ENCODE data around the gene CSNK1E.
A peak's percentile ranks its signal among the peaks of the same experiment; 100 is the strongest.
"Not testable (repeated sequence)": the region's sequence is repeated elsewhere in the genome, so short reads cannot be mapped to it uniquely, and the experiment has no call there.

The CSNK1E gene

GRCh38 chr22:38317122-38317994, at the start of gene CSNK1E:
TSS of gene CSNK1E (minus strand) at chr22:38317433. CDS start at chr22:38314157, 3,276 bp downstream.
- peak; percentile 51 for DNase-seq (ENCODE audit: low read depth)

DNA sequence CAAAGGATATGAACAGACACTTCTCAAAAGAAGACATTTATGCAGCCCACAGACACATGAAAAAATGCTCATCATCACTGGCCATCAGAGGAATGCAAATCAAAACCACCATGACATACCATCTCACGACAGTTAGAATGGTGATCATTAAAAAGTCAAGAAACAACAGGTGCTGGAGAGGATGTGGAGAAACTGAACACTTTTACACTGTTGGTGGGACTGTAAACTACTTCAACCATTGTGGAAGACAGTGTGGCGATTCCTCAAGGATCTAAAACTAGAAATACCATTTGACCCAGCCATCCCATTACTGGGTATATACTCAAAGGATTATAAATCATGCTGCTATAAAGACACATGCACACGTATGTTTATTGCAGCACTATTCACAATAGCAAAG, 48.6 kb upstream of the CSNK1E start:
- not testable (repeated sequence) for DNase-seq (ENCODE audit: low read depth)

DNA sequence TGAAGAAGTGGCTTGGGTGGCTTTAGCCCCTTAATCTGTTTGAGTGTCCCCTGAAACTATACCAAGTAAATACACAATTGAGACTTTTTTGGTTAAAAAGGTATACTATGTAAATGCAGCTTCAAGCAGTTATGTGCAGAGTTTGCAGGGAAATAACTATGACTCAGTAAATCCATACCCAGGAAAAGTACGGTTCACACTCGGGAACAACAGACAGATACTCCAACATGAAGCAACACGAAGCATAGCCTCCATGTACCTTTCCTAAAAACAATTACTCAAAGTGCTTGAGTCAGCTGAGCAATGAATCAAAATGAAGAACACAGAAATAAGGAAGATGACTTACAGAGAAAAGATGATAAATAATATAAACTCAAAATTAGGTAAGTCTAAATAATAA, 47.9 kb upstream of the CSNK1E start:
- DNase-seq (ENCODE audit: low read depth): not testable (repeated sequence)

GRCh38 chr22:38360560-38360959, 43.3 kb upstream of the CSNK1E start:
- not testable (repeated sequence) for DNase-seq (ENCODE audit: low read depth)

- DNase-seq (ENCODE audit: low read depth): not testable (repeated sequence)
These were observed 42.6 kb upstream of the CSNK1E start for GRCh38 chr22:38359817-38360216.

- DNase-seq (ENCODE audit: low read depth): not testable (repeated sequence)
These were observed 40.7 kb upstream of the CSNK1E start for GRCh38 chr22:38357971-38358370.

DNA sequence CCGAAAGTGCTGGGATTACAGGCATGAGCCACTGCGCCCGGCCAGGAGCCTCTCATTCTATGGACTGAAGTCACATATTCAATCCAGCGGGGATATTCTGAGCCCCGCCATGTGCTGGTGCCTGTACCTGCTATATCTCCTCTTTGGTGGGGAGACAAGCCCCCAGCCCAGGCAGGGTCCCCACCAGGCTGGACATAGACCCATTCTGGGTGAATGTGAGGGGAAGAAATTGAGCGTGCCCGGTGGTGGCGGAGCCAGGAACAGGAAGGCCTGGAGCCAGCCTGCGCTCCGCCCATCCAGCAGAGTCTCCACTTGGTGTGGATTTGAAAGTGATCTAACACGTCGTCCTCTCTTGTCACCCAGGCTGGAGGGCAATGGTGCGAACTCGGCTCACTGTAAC, 38.0 kb upstream of the CSNK1E start:
- DNase-seq (ENCODE audit: low read depth): no peak

GRCh38 chr22:38353701-38354100, 36.5 kb upstream of the CSNK1E start:
- no peak for DNase-seq (ENCODE audit: low read depth)

DNA sequence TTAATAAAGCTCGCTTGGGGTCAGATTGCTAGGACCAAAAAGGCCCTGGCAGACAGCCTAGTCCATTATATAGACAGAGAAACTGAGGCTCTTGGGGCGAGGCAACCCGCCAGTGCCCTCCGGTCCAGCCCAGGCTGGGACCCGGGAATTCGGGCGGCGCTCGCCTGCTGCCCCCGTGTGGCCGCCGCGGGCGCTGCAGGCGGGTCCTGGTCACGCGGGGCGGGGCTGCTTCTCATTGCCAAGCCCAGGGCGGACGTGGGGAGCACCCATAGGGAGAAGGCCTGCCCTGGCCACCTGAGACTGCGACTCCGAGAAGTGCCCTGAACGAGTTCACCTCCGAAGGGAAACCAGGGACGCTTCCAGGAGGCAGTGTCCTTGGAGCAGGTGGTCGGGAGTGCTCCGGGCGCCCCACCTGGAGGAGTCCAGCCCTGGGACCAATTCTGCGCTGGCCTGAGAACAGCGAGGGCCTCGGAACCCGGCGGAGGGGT, 36.0 kb upstream of the CSNK1E start:
- DNase-seq (ENCODE audit: low read depth): peak; percentile 13

DNA sequence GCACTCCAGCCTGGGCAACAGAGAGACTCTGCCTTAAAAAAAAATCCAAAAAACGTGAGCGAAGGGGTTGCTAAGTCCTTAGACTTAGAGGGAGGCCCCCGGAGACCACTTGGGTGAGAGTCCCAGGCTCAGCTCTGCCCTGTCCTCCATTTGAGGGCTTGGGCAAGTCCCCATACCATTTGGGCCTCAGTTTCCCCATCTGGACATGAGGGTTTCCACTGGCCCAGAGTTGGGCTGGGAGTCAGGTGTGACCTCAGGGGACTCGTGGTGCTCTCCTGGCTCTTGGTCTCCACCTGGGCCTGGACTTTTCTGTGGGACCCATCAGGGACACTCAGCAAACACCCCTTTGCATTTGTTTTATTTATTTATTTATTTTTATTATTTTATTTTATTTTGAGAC, 35.2 kb upstream of the CSNK1E start:
- no peak for DNase-seq (ENCODE audit: low read depth)

DNA sequence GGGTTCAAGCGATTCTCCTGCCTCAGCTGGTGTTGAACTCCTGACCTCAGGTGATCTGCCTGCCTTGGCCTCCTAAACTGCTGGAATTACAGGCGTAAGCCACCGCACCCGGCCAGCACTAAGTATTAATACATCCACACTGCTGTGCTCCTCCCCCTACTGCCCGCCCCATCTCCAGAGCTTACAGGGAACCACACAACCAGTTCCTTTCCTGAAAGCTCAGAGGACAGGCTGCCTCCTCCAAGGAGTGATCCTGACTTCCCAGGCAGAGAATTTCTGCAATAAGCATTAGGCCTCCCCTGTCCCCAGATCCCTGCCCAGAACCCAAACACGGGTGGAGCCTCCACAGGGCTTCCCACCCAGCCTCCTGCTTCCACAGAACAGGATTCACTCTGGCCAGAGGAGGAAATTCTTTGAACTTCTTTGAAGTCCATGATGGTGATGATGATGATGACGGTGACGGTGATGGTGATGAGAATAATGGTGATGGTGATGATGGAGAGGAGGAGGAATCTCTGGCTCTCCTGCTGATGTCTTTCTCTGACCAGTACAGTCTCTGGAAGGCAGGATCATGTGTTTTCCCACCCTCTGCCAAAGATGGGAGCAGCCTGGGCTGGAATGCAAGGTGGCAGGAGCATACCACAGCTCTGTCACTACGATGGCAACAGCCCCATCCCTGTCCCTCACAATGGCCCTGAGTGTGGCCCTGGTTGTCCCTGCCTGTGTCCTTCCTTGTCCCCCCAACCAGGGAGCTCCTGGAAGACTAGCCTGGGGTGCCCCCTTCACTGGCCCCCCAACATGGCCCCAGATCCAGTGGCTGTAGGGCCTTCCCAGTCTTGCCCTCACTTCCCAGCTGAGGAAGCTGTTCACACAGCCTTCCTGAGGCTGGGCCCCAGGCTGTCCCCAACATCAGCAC, 33.5 kb upstream of the CSNK1E start:
- no peak for DNase-seq (ENCODE audit: low read depth)

DNA sequence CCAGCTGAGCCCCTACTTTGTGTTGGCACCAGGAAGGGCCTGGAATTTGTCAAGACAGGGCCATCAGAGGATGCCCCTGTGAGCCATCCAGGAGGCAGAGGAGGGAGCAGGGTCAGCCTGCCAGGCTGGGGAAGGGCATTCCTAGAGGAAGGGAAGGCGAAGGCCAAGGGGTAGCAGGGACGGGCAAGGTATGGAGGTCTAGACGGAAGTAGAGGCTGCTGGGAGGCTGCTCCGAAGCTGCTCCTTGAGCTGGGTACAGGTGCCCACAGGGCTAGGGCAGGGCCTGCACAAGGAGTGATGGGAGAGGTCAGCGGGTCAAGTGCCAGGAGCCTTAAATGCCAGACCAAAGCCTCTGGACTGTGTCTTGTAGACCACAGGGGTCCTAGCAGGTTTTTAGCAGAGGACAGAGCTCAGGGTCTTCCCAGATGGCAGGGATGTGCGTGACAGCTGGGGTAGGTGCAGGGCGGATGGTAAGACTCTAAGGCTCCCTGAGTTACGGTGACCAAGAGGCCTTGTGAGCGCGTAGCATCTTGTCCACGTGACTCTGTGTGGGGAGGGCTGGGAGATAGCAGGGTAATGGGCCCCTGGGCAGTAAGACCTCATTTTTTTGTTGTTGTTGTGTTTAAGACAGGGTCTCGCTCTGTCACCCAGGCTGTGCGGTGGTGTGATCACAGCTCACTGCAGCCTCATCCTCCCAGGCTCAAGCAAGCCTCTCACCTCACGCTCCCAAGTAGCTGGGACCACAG, 31.7 kb upstream of the CSNK1E start:
- DNase-seq (ENCODE audit: low read depth): no peak

GRCh38 chr22:38347944-38348750, 30.9 kb upstream of the CSNK1E start:
- DNase-seq (ENCODE audit: low read depth): no peak

DNA sequence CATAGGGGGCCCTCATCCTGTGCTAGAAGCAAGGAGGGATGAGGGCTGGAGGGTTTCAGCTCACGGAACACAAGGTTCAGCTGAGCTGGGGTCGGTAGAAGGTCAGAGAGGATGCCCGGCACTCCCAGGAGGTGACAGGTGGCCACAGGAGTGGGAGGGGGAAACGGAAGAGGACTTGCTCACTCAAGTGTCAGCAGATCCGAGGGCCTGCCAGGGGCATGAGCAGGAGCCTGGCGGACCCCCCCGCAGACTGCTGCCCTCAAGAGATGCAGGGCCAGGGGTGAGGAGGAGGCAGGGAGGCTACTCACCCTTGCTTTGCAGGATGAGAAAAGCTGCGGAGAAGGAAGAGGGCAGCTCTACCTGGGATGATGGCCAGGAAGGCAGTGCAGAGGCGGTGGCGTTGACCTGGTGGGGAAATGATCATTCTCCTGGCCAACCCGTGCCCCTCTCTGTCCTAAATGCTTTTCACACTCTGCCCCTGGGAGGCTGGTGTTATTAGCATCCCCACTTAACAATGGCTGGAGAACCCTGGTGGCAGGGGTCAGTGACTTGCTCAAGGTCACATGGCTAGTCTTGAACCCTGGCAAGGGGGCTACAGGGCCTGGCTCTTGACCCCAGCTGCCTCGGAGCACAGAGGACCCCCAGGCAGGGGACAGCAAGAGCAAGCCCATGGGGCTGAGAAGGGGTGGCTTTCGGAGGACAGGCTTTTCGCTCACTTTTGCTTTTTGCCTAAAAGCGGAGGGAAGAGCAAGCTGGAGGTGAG, 30.1 kb upstream of the CSNK1E start:
- DNase-seq (ENCODE audit: low read depth): no peak

DNA sequence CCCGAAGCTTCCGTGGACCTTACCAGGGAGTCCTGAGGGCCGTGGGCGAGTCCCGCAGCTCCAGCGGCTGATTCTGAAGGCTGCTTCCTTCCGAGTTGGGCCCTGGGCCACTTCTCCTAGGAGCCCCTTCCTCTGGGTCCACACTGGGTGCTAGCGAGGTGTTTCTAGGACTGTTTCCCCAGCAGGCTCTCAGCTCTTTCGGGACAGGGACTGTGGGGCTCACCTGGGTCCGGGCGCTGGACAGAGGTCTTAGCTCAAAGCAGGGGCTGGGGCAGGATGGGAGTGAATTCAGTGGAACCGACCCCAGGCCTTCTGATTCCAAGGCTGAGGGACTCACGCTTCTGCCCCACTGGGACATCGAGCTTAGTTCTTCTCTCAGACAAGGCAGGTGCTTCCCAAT, 29.3 kb upstream of the CSNK1E start:
- no peak for DNase-seq (ENCODE audit: low read depth)

- no peak for DNase-seq (ENCODE audit: low read depth)
These were observed 28.5 kb upstream of the CSNK1E start for GRCh38 chr22:38345782-38346181.

GRCh38 chr22:38339893-38340292, 22.7 kb upstream of the CSNK1E start:
- not testable (repeated sequence) for DNase-seq (ENCODE audit: low read depth)

GRCh38 chr22:38338772-38339379, 21.6 kb upstream of the CSNK1E start:
- DNase-seq (ENCODE audit: low read depth): no peak

DNA sequence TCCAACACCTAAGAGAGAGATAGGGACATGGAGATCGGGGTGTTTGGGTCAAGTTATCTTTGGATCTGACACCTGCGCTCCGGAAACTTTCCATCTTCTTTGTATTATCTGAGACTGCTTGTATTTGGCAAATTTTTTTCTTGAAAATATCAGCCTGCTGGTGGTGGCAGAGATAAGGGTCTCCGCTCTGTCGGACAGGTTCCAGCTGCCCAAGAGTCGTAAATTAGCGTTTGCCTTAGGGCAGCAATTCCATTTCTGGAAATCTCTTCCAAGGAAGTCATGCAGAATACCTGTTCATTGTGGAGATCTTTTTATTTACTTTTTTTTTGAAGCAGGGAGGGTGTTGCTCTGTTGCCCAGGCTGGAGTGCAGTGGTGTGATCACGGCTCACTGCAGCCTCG, 19.5 kb upstream of the CSNK1E start:
- no peak for DNase-seq (ENCODE audit: low read depth)

DNA sequence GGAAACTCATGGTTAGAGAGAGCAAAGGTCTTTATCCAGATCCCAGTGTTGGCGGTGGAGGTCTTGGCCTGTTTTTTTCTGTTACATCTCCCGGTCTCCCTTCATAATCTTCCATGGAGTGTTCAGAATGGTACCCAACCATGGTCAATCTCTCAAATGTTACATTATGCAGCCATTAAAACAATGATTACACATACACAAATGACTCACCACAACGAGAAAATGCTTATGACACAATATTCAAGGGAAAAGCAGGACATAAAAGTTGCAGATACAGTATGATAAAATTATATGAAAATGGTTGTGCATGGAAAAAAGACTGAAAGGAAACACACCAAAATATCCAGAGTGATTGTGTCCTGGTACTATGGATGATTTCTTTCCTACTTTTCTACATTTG, 17.8 kb upstream of the CSNK1E start:
- DNase-seq (ENCODE audit: low read depth): no peak
